ENCODE data around the gene UBQLN1.
A peak's percentile ranks its signal among the peaks of the same experiment; 100 is the strongest.
"Not testable (repeated sequence)": the region's sequence is repeated elsewhere in the genome, so short reads cannot be mapped to it uniquely, and the experiment has no call there.

The UBQLN1 gene

GRCh38 chr9:83707768-83708514, at the start of gene UBQLN1:
UBQLN1 (minus strand) TSS chr9:83707958; CDS start chr9:83707679, 279 bp downstream.
- peak; percentile 80 to 92 for DNase-seq (ENCODE audit: low read depth in 1 of 2, low spot score in 1 of 2)
- in situ Hi-C loops (cut with HindIII; ENCODE audit: low pct_unique_long_range_greater_than_20kb, low sequenced_read_pairs), result no loop called here
- no peak for TF ChIP-seq JUND (IDR thresholded peaks at IDR 0.05; ENCODE audit: low read depth)

- TF ChIP-seq JUND (IDR thresholded peaks at IDR 0.05; ENCODE audit: low read depth), result no peak
- DNase-seq (ENCODE audit: low read depth in 1 of 2, low spot score in 1 of 2), result no peak
- in situ Hi-C loops (cut with HindIII; ENCODE audit: low pct_unique_long_range_greater_than_20kb, low sequenced_read_pairs), result no loop called here
These were observed 46.7 kb upstream of the UBQLN1 start for GRCh38 chr9:83754383-83754977.

GRCh38 chr9:83749706-83750105, 41.9 kb upstream of the UBQLN1 start:
- in situ Hi-C loops (cut with HindIII; ENCODE audit: low pct_unique_long_range_greater_than_20kb, low sequenced_read_pairs), result no loop called here
- no peak for TF ChIP-seq JUND (IDR thresholded peaks at IDR 0.05; ENCODE audit: low read depth)

GRCh38 chr9:83744206-83744605, 36.4 kb upstream of the UBQLN1 start:
- DNase-seq (ENCODE audit: low read depth in 1 of 2, low spot score in 1 of 2), result peak in 1 of 2 experiments; percentile 36
- in situ Hi-C loops (cut with HindIII; ENCODE audit: low pct_unique_long_range_greater_than_20kb, low sequenced_read_pairs), result no loop called here
- TF ChIP-seq JUND (IDR thresholded peaks at IDR 0.05; ENCODE audit: low read depth), result no peak

More at GRCh38 chr9:83749706-83750105, 41.9 kb upstream of the UBQLN1 start:
- no peak for DNase-seq (ENCODE audit: low read depth in 1 of 2, low spot score in 1 of 2)

- no peak for TF ChIP-seq JUND (IDR thresholded peaks at IDR 0.05; ENCODE audit: low read depth)
- in situ Hi-C loops (cut with HindIII; ENCODE audit: low pct_unique_long_range_greater_than_20kb, low sequenced_read_pairs), result no loop called here
- DNase-seq (ENCODE audit: low read depth in 1 of 2, low spot score in 1 of 2), result no peak
These were observed 26.0 kb upstream of the UBQLN1 start for GRCh38 chr9:83733739-83734138.

- DNase-seq (ENCODE audit: low read depth in 1 of 2, low spot score in 1 of 2); in situ Hi-C loops (cut with HindIII; ENCODE audit: low pct_unique_long_range_greater_than_20kb, low sequenced_read_pairs): not testable (repeated sequence)
These were observed 21.0 kb upstream of the UBQLN1 start for GRCh38 chr9:83728591-83729368.

- in situ Hi-C loops (cut with HindIII; ENCODE audit: low pct_unique_long_range_greater_than_20kb, low sequenced_read_pairs), result no loop called here
- no peak for TF ChIP-seq JUND (IDR thresholded peaks at IDR 0.05; ENCODE audit: low read depth)
- DNase-seq (ENCODE audit: low read depth in 1 of 2, low spot score in 1 of 2), result no peak
These were observed 16.7 kb upstream of the UBQLN1 start for GRCh38 chr9:83724436-83724835.

- in situ Hi-C loops (cut with HindIII; ENCODE audit: low pct_unique_long_range_greater_than_20kb, low sequenced_read_pairs), result no loop called here
- no peak for TF ChIP-seq JUND (IDR thresholded peaks at IDR 0.05; ENCODE audit: low read depth)
These were observed 15.2 kb upstream of the UBQLN1 start for GRCh38 chr9:83722726-83723495.

GRCh38 chr9:83721509-83721908, 13.8 kb upstream of the UBQLN1 start:
- no peak for DNase-seq (ENCODE audit: low read depth in 1 of 2, low spot score in 1 of 2)
- TF ChIP-seq JUND (IDR thresholded peaks at IDR 0.05; ENCODE audit: low read depth), result no peak
- in situ Hi-C loops (cut with HindIII; ENCODE audit: low pct_unique_long_range_greater_than_20kb, low sequenced_read_pairs), result no loop called here

More at GRCh38 chr9:83722726-83723495, 15.2 kb upstream of the UBQLN1 start:
- no peak for DNase-seq (ENCODE audit: low read depth in 1 of 2, low spot score in 1 of 2)

GRCh38 chr9:83715794-83716193, 8.0 kb upstream of the UBQLN1 start:
- in situ Hi-C loops (cut with HindIII; ENCODE audit: low pct_unique_long_range_greater_than_20kb, low sequenced_read_pairs), result no loop called here
- DNase-seq (ENCODE audit: low read depth in 1 of 2, low spot score in 1 of 2), result no peak
- no peak for TF ChIP-seq JUND (IDR thresholded peaks at IDR 0.05; ENCODE audit: low read depth)

- in situ Hi-C loops (cut with HindIII; ENCODE audit: low pct_unique_long_range_greater_than_20kb, low sequenced_read_pairs), result no loop called here
- no peak for DNase-seq (ENCODE audit: low read depth in 1 of 2, low spot score in 1 of 2)
- no peak for TF ChIP-seq JUND (IDR thresholded peaks at IDR 0.05; ENCODE audit: low read depth)
These were observed 7.5 kb upstream of the UBQLN1 start for GRCh38 chr9:83715221-83715620.

- TF ChIP-seq JUND (IDR thresholded peaks at IDR 0.05; ENCODE audit: low read depth), result no peak
- no peak for DNase-seq (ENCODE audit: low read depth in 1 of 2, low spot score in 1 of 2)
- in situ Hi-C loops (cut with HindIII; ENCODE audit: low pct_unique_long_range_greater_than_20kb, low sequenced_read_pairs), result no loop called here
These were observed 6.6 kb upstream of the UBQLN1 start for GRCh38 chr9:83714329-83714728.
